ENCODE measurements around the gene RGS12. TPM values are rescaled to one million over a fixed set of nuclear protein-coding genes. Genes with fewer than 3 reads are reported as not detected.

Gene RGS12
- total RNA-seq, 1 donor from 2014 or later: 34.2 TPM

- no peak for DNase-seq (ENCODE audit: low read depth)
- FAIRE-seq: no peak
Observed at GRCh38 chr4:3269991-3270611, 22.7 kb upstream of the RGS12 start.

DNA sequence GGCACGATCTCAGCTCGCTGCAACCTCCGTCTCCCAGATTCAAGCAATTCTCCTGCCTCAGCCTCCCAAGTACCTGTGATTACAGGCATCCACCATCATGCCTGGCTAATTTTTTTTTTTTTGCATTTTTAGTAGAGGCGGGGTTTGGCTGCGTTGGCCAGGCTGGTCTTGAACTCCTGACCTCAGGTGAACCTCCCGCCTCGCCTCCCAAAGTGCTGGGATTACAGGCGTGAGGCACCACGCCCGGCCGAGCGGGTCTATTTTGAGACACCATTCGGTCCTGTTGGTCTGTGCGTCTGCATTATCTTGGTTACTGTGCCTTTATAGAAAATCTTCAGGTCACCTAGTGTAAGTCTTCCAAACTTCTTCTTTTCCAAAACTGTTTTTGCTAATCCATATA, 21.7 kb upstream of the RGS12 start:
- FAIRE-seq (no peak), DNase-seq (ENCODE audit: low read depth) (no peak)
- Histone ChIP-seq H3K27me3 (ENCODE audit: control insufficient read depth, insufficient read depth, low read length) (peaks cover 1% of the 10 kb centered on the region), H3K36me3 (ENCODE audit: control insufficient read depth, insufficient read depth, low read length) (no peaks in the 10 kb centered on the region), H3K4me3 (ENCODE audit: low read depth, low read length) (no peak overlapping the region)
- TF ChIP-seq, protein P1, sequence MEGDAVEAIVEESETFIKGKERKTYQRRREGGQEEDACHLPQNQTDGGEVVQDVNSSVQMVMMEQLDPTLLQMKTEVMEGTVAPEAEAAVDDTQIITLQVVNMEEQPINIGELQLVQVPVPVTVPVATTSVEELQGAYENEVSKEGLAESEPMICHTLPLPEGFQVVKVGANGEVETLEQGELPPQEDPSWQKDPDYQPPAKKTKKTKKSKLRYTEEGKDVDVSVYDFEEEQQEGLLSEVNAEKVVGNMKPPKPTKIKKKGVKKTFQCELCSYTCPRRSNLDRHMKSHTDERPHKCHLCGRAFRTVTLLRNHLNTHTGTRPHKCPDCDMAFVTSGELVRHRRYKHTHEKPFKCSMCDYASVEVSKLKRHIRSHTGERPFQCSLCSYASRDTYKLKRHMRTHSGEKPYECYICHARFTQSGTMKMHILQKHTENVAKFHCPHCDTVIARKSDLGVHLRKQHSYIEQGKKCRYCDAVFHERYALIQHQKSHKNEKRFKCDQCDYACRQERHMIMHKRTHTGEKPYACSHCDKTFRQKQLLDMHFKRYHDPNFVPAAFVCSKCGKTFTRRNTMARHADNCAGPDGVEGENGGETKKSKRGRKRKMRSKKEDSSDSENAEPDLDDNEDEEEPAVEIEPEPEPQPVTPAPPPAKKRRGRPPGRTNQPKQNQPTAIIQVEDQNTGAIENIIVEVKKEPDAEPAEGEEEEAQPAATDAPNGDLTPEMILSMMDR (IDR thresholded peaks at IDR 0.05; ENCODE audit: insufficient read depth, low read length, severe bottlenecking): no peak

More at GRCh38 chr4:3269991-3270611, 22.7 kb upstream of the RGS12 start:
- TF ChIP-seq, protein P1 (IDR thresholded peaks at IDR 0.05; ENCODE audit: insufficient read depth, low read length, severe bottlenecking): no peak
- Histone ChIP-seq H3K4me3 (ENCODE audit: low read depth, low read length) (no peak overlapping the region), H3K27me3 (ENCODE audit: control insufficient read depth, insufficient read depth, low read length) (peaks cover 1% of the 10 kb centered on the region), H3K36me3 (ENCODE audit: control insufficient read depth, insufficient read depth, low read length) (no peaks in the 10 kb centered on the region)

- peaks cover 4% of the 10 kb centered on the region for H3K27me3 ChIP-seq (ENCODE audit: control insufficient read depth, insufficient read depth, low read length)
- no peak overlapping the region for H3K4me3 ChIP-seq (ENCODE audit: low read depth, low read length)
- DNase-seq (ENCODE audit: low read depth): no peak
- FAIRE-seq: no peak
- H3K36me3 ChIP-seq (ENCODE audit: control insufficient read depth, insufficient read depth, low read length): no peaks in the 10 kb centered on the region
- TF ChIP-seq, protein P1 (IDR thresholded peaks at IDR 0.05; ENCODE audit: insufficient read depth, low read length, severe bottlenecking): no peak
Observed at GRCh38 chr4:3276986-3277385, 15.8 kb upstream of the RGS12 start.

DNA sequence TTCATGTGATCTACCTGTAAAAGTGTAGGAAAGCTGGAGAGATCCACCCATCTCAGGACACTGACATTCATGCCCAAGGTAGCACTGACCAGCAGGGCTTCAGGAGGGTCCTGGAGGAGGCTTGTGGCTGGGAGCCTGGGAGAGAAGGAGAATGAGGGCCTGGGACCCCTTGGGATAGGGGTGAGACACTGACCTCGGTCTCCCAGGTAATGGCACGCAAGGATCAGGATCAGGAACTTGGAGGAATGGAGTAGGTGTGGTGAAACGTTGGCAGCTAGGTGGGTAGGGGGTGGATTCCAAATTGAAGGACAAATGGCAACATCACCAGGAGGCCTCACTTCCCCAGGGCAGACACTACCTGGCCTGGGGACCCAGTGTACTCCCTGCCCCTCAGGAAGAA, 12.4 kb upstream of the RGS12 start:
- TF ChIP-seq, protein P1 (IDR thresholded peaks at IDR 0.05; ENCODE audit: insufficient read depth, low read length, severe bottlenecking): no peak
- peaks cover 4% of the 10 kb centered on the region for H3K27me3 ChIP-seq (ENCODE audit: control insufficient read depth, insufficient read depth, low read length)
- H3K4me3 ChIP-seq (ENCODE audit: low read depth, low read length): no peak overlapping the region
- FAIRE-seq: no peak
- no peaks in the 10 kb centered on the region for H3K36me3 ChIP-seq (ENCODE audit: control insufficient read depth, insufficient read depth, low read length)
- no peak for DNase-seq (ENCODE audit: low read depth)

GRCh38 chr4:3283483-3283882, 9.3 kb upstream of the RGS12 start:
- Histone ChIP-seq H3K36me3 (ENCODE audit: control insufficient read depth, insufficient read depth, low read length) (no peaks in the 10 kb centered on the region), H3K27me3 (ENCODE audit: control insufficient read depth, insufficient read depth, low read length) (peaks cover 11% of the 10 kb centered on the region), H3K4me3 (ENCODE audit: low read depth, low read length) (no peak overlapping the region)
- DNase-seq (ENCODE audit: low read depth): no peak
- no peak for FAIRE-seq
- TF ChIP-seq, protein P1 (IDR thresholded peaks at IDR 0.05; ENCODE audit: insufficient read depth, low read length, severe bottlenecking): no peak

DNA sequence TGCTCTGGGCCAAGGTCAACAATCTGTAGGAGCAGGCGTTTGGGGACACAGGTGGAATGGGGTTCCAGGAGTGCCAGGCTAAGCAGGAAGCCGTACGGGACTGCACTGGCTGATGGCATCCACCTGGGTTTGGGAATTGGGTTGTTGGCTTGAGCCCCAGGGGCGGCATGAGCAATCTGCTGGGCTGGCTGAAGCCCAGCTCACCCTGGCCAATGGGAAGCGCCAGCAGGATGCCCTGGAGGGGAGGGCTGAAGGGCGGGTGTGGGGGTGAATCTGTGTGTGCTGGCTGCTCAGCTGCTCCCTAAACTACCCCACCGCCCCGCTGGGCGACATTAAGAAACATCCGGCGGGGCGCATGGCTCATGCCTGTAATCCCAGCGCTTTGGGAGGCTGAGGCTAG, 8.9 kb upstream of the RGS12 start:
- no peak for FAIRE-seq
- TF ChIP-seq, protein P1 (IDR thresholded peaks at IDR 0.05; ENCODE audit: insufficient read depth, low read length, severe bottlenecking): no peak
- Histone ChIP-seq H3K4me3 (ENCODE audit: low read depth, low read length) (no peak overlapping the region), H3K27me3 (ENCODE audit: control insufficient read depth, insufficient read depth, low read length) (peaks cover 11% of the 10 kb centered on the region), H3K36me3 (ENCODE audit: control insufficient read depth, insufficient read depth, low read length) (no peaks in the 10 kb centered on the region)
- DNase-seq (ENCODE audit: low read depth): no peak

All from bronchial epithelial cell (primary cell).